GM23338 (cell line): Measurements from ENCODE around the gene INPP5A. TPM values are rescaled to one million over a fixed set of nuclear protein-coding genes. Genes with fewer than 3 reads are reported as not detected.

Experiments
- ATAC-seq: fragments of 200-7000 bp; cut with Tn5 transposase; 3 replicates; pipeline ENCODE4 v1.9.1; 2020
- DNase-seq: peaks from one replicate; pipeline ENCODE4 v3.0.0-alpha.2; 2015; ENCODE audit warnings: low spot score
- H2AFZ ChIP-seq: fragments of 200-600 bp; sonication (generic); 2 replicates; pipeline ENCODE4 v1.8.0; 2016; ENCODE audit warnings: antibody characterized with exemption, mild to moderate bottlenecking, moderate library complexity
- H3F3A ChIP-seq: fragments of 200-600 bp; sonication (generic); replicated peaks from 2 replicates; pipeline ENCODE4 v1.8.0; 2017; ENCODE audit warnings: antibody characterized with exemption, mixed run types, low read depth
- H3K27ac ChIP-seq: fragments of 200-600 bp; sonication (generic); 2 replicates; pipeline ENCODE4 v1.6.1; 2016; ENCODE audit warnings: low read depth
- H3K27me3 ChIP-seq: fragments of 200-600 bp; sonication (generic); 2 replicates; pipeline ENCODE4 v1.8.0; 2016; ENCODE audit warnings: mild to moderate bottlenecking, mixed run types, moderate library complexity; ENCODE audit not compliant: insufficient read depth
- H3K36me3 ChIP-seq: fragments of 200-600 bp; sonication (generic); 2 replicates; pipeline ENCODE4 v1.8.0; 2016; ENCODE audit warnings: mild to moderate bottlenecking; ENCODE audit not compliant: insufficient read depth
- H3K4me1 ChIP-seq: fragments of 200-600 bp; sonication (generic); 2 replicates; pipeline ENCODE4 v1.8.0; 2016; ENCODE audit warnings: mild to moderate bottlenecking, moderate library complexity; ENCODE audit not compliant: insufficient read depth
- H3K4me2 ChIP-seq: fragments of 200-600 bp; sonication (generic); 2 replicates; pipeline ENCODE4 v1.7.1; 2017; ENCODE audit warnings: mixed run types
- H3K4me3 ChIP-seq: fragments of 200-600 bp; sonication (generic); 2 replicates; pipeline ENCODE4 v1.6.1; 2016; ENCODE audit warnings: mixed run types
- H3K79me2 ChIP-seq: fragments of 200-600 bp; sonication (generic); replicated peaks from 2 replicates; pipeline ENCODE4 v1.8.0; 2017; ENCODE audit warnings: mild to moderate bottlenecking; ENCODE audit not compliant: insufficient read depth
- H3K9me2 ChIP-seq: fragments of 200-600 bp; sonication (generic); 2 replicates; pipeline ENCODE4 v1.8.0; 2017; ENCODE audit not compliant: insufficient read depth
- H4K20me1 ChIP-seq: fragments of 200-600 bp; sonication (generic); replicated peaks from 2 replicates; pipeline ENCODE4 v1.8.0; 2017; ENCODE audit warnings: mild to moderate bottlenecking; ENCODE audit not compliant: insufficient read depth
- H3K27ac Mint-ChIP-seq: 2 replicates; pipeline ENCODE4 v1.8.0; 2020; ENCODE audit warnings: inconsistent platforms, mild to moderate bottlenecking, moderate library complexity, mixed read lengths
- H3K27me3 Mint-ChIP-seq: 3 replicates; pipeline ENCODE4 v1.8.0; 2022; ENCODE audit warnings: low read depth, mild to moderate bottlenecking, moderate library complexity, mixed read lengths, inconsistent platforms; ENCODE audit not compliant: insufficient read depth, poor library complexity
- H3K36me3 Mint-ChIP-seq: 3 replicates; pipeline ENCODE4 v1.8.0; 2021; ENCODE audit warnings: low read depth, mild to moderate bottlenecking, inconsistent platforms, moderate library complexity, mixed read lengths
- H3K4me1 Mint-ChIP-seq: 3 replicates; pipeline ENCODE4 v1.8.0; 2020; ENCODE audit warnings: mild to moderate bottlenecking, inconsistent platforms, mixed read lengths
- H3K4me3 Mint-ChIP-seq: 3 replicates; pipeline ENCODE4 v1.8.0; 2021; ENCODE audit warnings: moderate library complexity, mild to moderate bottlenecking, inconsistent platforms, mixed read lengths
- H3K9me3 Mint-ChIP-seq: 3 replicates; pipeline ENCODE4 v1.8.0; 2020; ENCODE audit warnings: moderate library complexity, mild to moderate bottlenecking, inconsistent platforms, mixed read lengths
- CREB1 ChIP-seq: fragments of 250-450 bp; sonication (Bioruptor Pico); IDR thresholded peaks from 2 replicates; pipeline ENCODE4 v1.5.0; 2020; ENCODE audit warnings: low read depth, mild to moderate bottlenecking, moderate library complexity
- EZH2 ChIP-seq: fragments of 200-600 bp; sonication (generic); IDR thresholded peaks from one replicate; pipeline ENCODE4 v1.8.0; 2017; ENCODE audit warnings: antibody characterized with exemption, mild to moderate bottlenecking, low read depth; ENCODE audit not compliant: unreplicated experiment
- EZH2phosphoT487 ChIP-seq: fragments of 200-600 bp; sonication (generic); IDR thresholded peaks from one replicate; pipeline ENCODE4 v1.8.1; 2018; ENCODE audit warnings: antibody characterized with exemption; ENCODE audit not compliant: unreplicated experiment
- JUNB ChIP-seq: IDR thresholded peaks from one replicate; pipeline ENCODE4 v1.6.1; 2016; ENCODE audit warnings: antibody characterized with exemption; ENCODE audit not compliant: unreplicated experiment
- NANOG ChIP-seq: IDR thresholded peaks from 2 replicates; pipeline ENCODE4 v1.6.1; 2016; ENCODE audit warnings: antibody characterized with exemption, borderline replicate concordance
- POLR2AphosphoS5 ChIP-seq: IDR thresholded peaks from 2 replicates; pipeline ENCODE4 v1.6.1; 2016; ENCODE audit warnings: antibody characterized with exemption, low read depth
- STAT1 ChIP-seq: IDR thresholded peaks from one replicate; pipeline ENCODE4 v1.6.1; 2016; ENCODE audit warnings: antibody characterized with exemption; ENCODE audit not compliant: unreplicated experiment
- ZNF114 ChIP-seq: fragments of 250-450 bp; sonication (Bioruptor Pico); IDR thresholded peaks from 2 replicates; pipeline ENCODE4 v1.5.0; 2020; ENCODE audit warnings: mild to moderate bottlenecking, moderate library complexity
- ZNF331 ChIP-seq: fragments of 250-450 bp; sonication (Bioruptor Pico); IDR thresholded peaks from 2 replicates; pipeline ENCODE4 v1.5.0; 2020; ENCODE audit warnings: low read depth, mild to moderate bottlenecking, moderate library complexity
- ZNF462 ChIP-seq: fragments of 250-450 bp; sonication (Bioruptor Pico); IDR thresholded peaks from 2 replicates; pipeline ENCODE4 v1.5.0; 2020; ENCODE audit warnings: mild to moderate bottlenecking, moderate library complexity
- polyA plus RNA-seq: library from polyadenylated mRNA; unstranded; fragments of >200 nt; fragmentation: Nextera tagmentation; extraction: Ambion mirVana; gene quantifications from 2 replicates; pipeline ENCODE4 v1.2.1, GENCODE V29; 2016
- total RNA-seq: library from RNA; depleted of rRNA; stranded (reverse); fragments of >200 nt; shearing (Covaris generic); gene quantifications from 2 replicates; pipeline ENCODE4 v1.2.3, GENCODE V29; 2014

INPP5A gene
- total and polyA plus RNA-seq, 2 experiments from 2014 or later: 5.9 to 40.6 TPM

GRCh38 chr10:132715776-132716680, 178.4 kb downstream of the INPP5A start:
- no peaks in the 10 kb centered on the region for H3F3A ChIP-seq
- no peak for DNase-seq
- Mint-ChIP-seq H3K9me3 (0 out of 3 replicates have a peak, but pooled peaks cover 6% of the 10 kb centered on the region), H3K4me3 (no peak overlapping the region), H3K27ac (peak overlapping the region; percentile 52; the same call in 1 of the 2 replicates), H3K27me3 (peaks cover 9% of the 10 kb centered on the region), H3K36me3 (no peaks in the 10 kb centered on the region; the same call in 2 of the 3 replicates), H3K4me1 (peaks cover 18% of the 10 kb centered on the region)
- H3K79me2 ChIP-seq: no peaks in the 10 kb centered on the region
- no peak for ATAC-seq
- no peaks in the 10 kb centered on the region for H3K9me2 ChIP-seq
- no peak overlapping the region for H2AFZ ChIP-seq
- no peaks in the 10 kb centered on the region for H3K36me3 ChIP-seq
- no peak for TF ChIP-seq JUNB
- no peak for TF ChIP-seq EZH2phosphoT487
- no peaks in the 10 kb centered on the region for H4K20me1 ChIP-seq
- H3K27me3 ChIP-seq: no peaks in the 10 kb centered on the region
- no peak overlapping the region for H3K4me3 ChIP-seq
- H3K27ac ChIP-seq: peak overlapping the region; percentile 59; the same call in 1 of the 2 replicates
- H3K4me1 ChIP-seq: no peaks in the 10 kb centered on the region
- H3K4me2 ChIP-seq: no peak overlapping the region

DNA sequence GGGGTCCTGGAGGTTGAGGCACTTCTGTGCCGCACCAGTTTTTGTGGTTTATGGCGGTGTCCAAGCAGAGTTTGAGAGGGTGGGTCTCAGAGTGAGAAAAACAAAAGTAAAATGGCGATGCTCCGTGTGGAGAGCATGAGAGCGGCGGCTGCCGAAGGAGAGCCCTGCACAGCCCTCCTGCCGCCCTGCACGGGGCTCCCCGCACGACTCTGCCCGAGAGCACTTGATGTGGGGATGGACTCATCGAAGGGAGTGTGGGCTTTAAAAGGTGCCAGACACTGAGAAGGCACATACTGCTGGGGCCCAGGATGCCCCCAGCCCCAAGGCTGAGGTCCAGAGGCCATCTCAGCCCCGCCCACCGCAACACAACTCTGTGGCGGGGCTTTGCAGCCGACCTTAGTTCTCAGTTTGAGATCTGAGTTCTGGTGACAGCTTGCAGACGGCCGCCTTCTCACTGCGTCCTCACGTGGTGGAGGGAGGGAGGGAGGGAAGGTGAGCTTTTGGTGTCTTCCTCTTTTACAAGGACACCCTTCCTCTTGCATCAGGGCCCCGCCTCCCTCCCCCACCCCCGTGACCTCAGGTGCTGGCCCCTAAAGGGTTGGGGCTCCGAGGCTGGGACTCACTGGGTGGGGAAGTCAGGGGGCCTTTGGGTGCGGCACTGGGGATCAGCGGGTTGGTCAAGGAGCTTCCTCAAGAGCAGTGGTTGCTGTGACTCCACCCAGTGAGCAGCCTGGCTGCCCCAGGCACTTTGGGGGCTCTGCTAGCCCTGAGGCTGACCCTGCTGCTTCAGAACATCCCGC, 179.3 kb downstream of the INPP5A start:
- ATAC-seq: no peak
- Mint-ChIP-seq H3K9me3 (0 out of 3 replicates have a peak, but pooled peaks cover 6% of the 10 kb centered on the region), H3K27me3 (peaks cover 13% of the 10 kb centered on the region), H3K4me1 (peaks cover 18% of the 10 kb centered on the region), H3K27ac (peak overlapping the region; percentile 52; the same call in 1 of the 2 replicates), H3K36me3 (no peaks in the 10 kb centered on the region; the same call in 2 of the 3 replicates), H3K4me3 (no peak overlapping the region)
- Histone ChIP-seq H3K9me2 (no peaks in the 10 kb centered on the region), H4K20me1 (no peaks in the 10 kb centered on the region), H3K36me3 (no peaks in the 10 kb centered on the region), H3K4me2 (no peak overlapping the region), H2AFZ (no peak overlapping the region), H3K4me1 (no peaks in the 10 kb centered on the region), H3K27me3 (no peaks in the 10 kb centered on the region), H3K27ac (no peak overlapping the region), H3K4me3 (no peak overlapping the region), H3K79me2 (no peaks in the 10 kb centered on the region), H3F3A (no peaks in the 10 kb centered on the region)
- no peak for TF ChIP-seq ZNF462
- no peak for TF ChIP-seq JUNB
- TF ChIP-seq NANOG: no peak
- TF ChIP-seq ZNF331 (CRISPR knock-in tag): no peak
- TF ChIP-seq STAT1: no peak
- no peak for TF ChIP-seq POLR2AphosphoS5
- no peak for TF ChIP-seq CREB1
- no peak for TF ChIP-seq EZH2
- no peak for TF ChIP-seq ZNF114 (CRISPR knock-in tag)
- DNase-seq: no peak
